Measurements from ENCODE around the gene METTL16.

- TF ChIP-seq POLR2A (IDR thresholded peaks at IDR 0.05) (no peak), CTCF (IDR thresholded peaks at IDR 0.05) (no peak)
These were observed 116.2 kb downstream of the METTL16 start for GRCh38 chr17:2395258-2396181.

All from uterus (tissue), 2 donors.